ENCODE data around the gene SEC14L6. TPM values are rescaled to one million over a fixed set of nuclear protein-coding genes. Genes with fewer than 3 reads are reported as not detected.
"Not testable (repeated sequence)": the region's sequence is repeated elsewhere in the genome, so short reads cannot be mapped to it uniquely, and the experiment has no call there.

Gene SEC14L6
- total RNA-seq, 3 donors from 2014 or later (not counting 1 experiment from before 2014, with no cell fraction given): 0.18 to 0.23 TPM; not detected in 1

DNA sequence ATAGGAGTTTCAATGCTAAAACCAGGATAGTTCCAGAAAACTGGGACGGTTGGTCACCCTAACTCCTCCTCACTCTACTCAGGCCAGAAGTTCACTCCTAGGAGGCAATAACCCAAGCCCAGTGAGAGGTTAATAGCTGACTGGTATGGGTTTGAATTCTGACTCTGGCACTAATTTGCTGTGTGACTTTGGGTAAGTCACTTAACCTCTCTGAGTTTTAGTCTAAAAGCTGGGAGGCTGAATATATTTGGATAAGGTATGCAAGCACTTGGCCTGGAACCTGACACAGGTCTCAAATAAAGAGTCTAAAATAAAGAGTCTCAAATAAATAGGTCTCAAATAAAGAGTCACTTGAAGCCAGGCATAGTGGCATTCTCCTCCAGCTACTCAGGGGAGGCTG, 6.2 kb upstream of the SEC14L6 start:
- intact Hi-C loops (cut with micrococcal nuclease): no loop called here
- Histone ChIP-seq H3K4me3 (ENCODE audit: low read length) (no peak overlapping the region), H3K9me3 (ENCODE audit: control insufficient read depth, insufficient read depth, low read length) (no peaks in the 10 kb centered on the region), H3K27me3 (ENCODE audit: control insufficient read depth, insufficient read depth, low read length) (no peaks in the 10 kb centered on the region), H3K27ac (ENCODE audit: low read length) (no peak overlapping the region), H3K36me3 (ENCODE audit: control insufficient read depth, insufficient read depth, low read length) (no peaks in the 10 kb centered on the region), H3K4me1 (ENCODE audit: control insufficient read depth, insufficient read depth, low read length) (no peaks in the 10 kb centered on the region)
- TF ChIP-seq, protein P1, sequence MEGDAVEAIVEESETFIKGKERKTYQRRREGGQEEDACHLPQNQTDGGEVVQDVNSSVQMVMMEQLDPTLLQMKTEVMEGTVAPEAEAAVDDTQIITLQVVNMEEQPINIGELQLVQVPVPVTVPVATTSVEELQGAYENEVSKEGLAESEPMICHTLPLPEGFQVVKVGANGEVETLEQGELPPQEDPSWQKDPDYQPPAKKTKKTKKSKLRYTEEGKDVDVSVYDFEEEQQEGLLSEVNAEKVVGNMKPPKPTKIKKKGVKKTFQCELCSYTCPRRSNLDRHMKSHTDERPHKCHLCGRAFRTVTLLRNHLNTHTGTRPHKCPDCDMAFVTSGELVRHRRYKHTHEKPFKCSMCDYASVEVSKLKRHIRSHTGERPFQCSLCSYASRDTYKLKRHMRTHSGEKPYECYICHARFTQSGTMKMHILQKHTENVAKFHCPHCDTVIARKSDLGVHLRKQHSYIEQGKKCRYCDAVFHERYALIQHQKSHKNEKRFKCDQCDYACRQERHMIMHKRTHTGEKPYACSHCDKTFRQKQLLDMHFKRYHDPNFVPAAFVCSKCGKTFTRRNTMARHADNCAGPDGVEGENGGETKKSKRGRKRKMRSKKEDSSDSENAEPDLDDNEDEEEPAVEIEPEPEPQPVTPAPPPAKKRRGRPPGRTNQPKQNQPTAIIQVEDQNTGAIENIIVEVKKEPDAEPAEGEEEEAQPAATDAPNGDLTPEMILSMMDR (IDR thresholded peaks at IDR 0.05): no peak
- Mint-ChIP-seq H3K27ac (no peak overlapping the region), H3K4me1 (no peaks in the 10 kb centered on the region), H3K36me3 (no peaks in the 10 kb centered on the region), H3K4me3 (no peak overlapping the region), H3K9me3 (no peaks in the 10 kb centered on the region), H3K27me3 (ENCODE audit: low read depth in 2 of 2) (no peaks in the 10 kb centered on the region)
- ATAC-seq: no peak
- DNase-seq: no peak
- WGBS (ENCODE audit: insufficient coverage): no CpG with 5 or more reads among the region's 1 CpG

DNA sequence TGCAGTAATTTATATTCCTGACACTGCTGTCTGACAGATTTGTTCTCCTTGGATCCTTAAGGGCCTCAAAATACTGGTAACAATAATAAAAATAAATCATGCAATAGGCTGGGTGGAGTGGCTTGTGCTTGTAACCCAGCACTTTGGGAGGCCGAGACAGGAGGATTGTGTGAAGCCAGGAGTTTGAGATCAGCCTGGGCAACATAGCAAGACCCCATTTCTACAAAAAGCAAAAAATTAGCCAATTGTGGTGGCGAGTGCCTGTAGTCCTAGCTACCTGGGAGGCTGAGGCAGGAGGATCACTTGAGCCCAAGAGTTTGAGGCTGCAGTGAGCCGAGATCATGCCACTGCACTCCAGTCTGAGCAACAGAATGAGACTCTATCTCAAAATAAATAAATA, 5.3 kb upstream of the SEC14L6 start:
- WGBS (ENCODE audit: insufficient coverage): 92% methylated on average over 3 of the region's 3 CpGs
- H3K4me3 Mint-ChIP-seq; H3K9me3 Mint-ChIP-seq; H3K9me3 ChIP-seq (ENCODE audit: control insufficient read depth, insufficient read depth, low read length); DNase-seq; H3K4me1 ChIP-seq (ENCODE audit: control insufficient read depth, insufficient read depth, low read length); H3K27ac ChIP-seq (ENCODE audit: low read length); H3K36me3 Mint-ChIP-seq; H3K4me3 ChIP-seq (ENCODE audit: low read length); H3K36me3 ChIP-seq (ENCODE audit: control insufficient read depth, insufficient read depth, low read length); H3K27ac Mint-ChIP-seq; H3K4me1 Mint-ChIP-seq; ATAC-seq; intact Hi-C loops (cut with micrococcal nuclease); H3K27me3 ChIP-seq (ENCODE audit: control insufficient read depth, insufficient read depth, low read length); H3K27me3 Mint-ChIP-seq (ENCODE audit: low read depth in 2 of 2): not testable (repeated sequence)

DNA sequence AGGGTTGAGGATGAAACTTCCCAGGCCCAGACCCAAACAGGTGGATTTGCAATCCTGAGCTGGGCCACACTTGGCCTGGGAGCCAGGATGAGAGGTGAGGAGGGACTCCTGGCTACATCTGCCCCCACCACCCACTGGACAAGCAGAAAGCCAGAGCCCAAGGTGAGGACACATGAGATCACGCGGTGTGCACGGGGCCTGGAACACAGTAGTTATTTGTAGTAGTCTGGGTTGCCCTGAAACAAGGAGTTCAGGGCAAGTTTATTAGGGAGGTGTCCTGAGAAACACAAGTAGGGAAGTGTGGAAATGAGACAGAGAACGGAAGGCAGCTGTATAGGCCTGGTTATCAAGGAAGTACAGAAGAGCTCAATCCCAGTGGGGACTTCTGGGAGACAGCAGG, 647 bp upstream of the SEC14L6 start:
- H3K9me3 Mint-ChIP-seq: no peaks in the 10 kb centered on the region
- H3K4me3 Mint-ChIP-seq: no peak overlapping the region
- Histone ChIP-seq H3K4me1 (ENCODE audit: control insufficient read depth, insufficient read depth, low read length) (peaks cover 7% of the 10 kb centered on the region), H3K36me3 (ENCODE audit: control insufficient read depth, insufficient read depth, low read length) (no peaks in the 10 kb centered on the region), H3K27ac (ENCODE audit: low read length) (no peak overlapping the region), H3K4me3 (ENCODE audit: low read length) (no peak overlapping the region), H3K9me3 (ENCODE audit: control insufficient read depth, insufficient read depth, low read length) (no peaks in the 10 kb centered on the region), H3K27me3 (ENCODE audit: control insufficient read depth, insufficient read depth, low read length) (peaks cover 10% of the 10 kb centered on the region)
- H3K36me3 Mint-ChIP-seq: no peaks in the 10 kb centered on the region
- peaks cover 11 to 21% of the 10 kb centered on the region in 2 donors for H3K27me3 Mint-ChIP-seq (ENCODE audit: low read depth in 2 of 2)
- ATAC-seq: no peak
- no peaks in the 10 kb centered on the region for H3K4me1 Mint-ChIP-seq
- 90% methylated on average over 4 of the region's 4 CpGs for WGBS (ENCODE audit: insufficient coverage)
- intact Hi-C loops (cut with micrococcal nuclease): no loop called here
- no peak for DNase-seq
- TF ChIP-seq, protein P1 (IDR thresholded peaks at IDR 0.05): no peak
- no peak overlapping the region for H3K27ac Mint-ChIP-seq

DNA sequence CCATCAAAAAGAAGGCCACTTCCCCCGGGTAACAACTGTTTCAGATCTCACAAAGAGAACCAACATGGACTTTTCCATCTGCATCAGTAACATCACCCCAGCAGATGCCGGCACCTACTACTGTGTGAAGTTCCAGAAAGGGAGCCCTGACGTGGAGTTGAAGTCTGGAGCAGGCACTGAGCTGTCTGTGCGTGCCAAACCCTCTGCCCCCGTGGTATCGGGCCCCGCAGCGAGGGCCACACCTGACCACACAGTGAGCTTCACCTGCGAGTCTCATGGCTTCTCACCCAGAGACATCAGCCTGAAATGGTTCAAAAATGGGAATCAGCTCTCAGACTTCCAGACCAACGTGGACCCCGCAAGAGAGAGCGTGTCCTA, 3.7 kb downstream of the SEC14L6 start:
- no peak overlapping the region for H3K27ac ChIP-seq (ENCODE audit: low read length)
- H3K36me3 ChIP-seq (ENCODE audit: control insufficient read depth, insufficient read depth, low read length): no peaks in the 10 kb centered on the region
- WGBS (ENCODE audit: insufficient coverage): 82% methylated on average over 12 of the region's 12 CpGs
- DNase-seq: no peak
- Mint-ChIP-seq H3K9me3 (no peaks in the 10 kb centered on the region), H3K4me1 (no peaks in the 10 kb centered on the region), H3K27ac (no peak overlapping the region), H3K4me3 (no peak overlapping the region), H3K27me3 (ENCODE audit: low read depth in 2 of 2) (peaks cover 17 to 29% of the 10 kb centered on the region in 2 donors), H3K36me3 (no peaks in the 10 kb centered on the region)
- H3K4me1 ChIP-seq (ENCODE audit: control insufficient read depth, insufficient read depth, low read length): peaks cover 11% of the 10 kb centered on the region
- no peak for ATAC-seq
- peaks cover 14% of the 10 kb centered on the region for H3K27me3 ChIP-seq (ENCODE audit: control insufficient read depth, insufficient read depth, low read length)
- H3K4me3 ChIP-seq (ENCODE audit: low read length): no peak overlapping the region
- H3K9me3 ChIP-seq (ENCODE audit: control insufficient read depth, insufficient read depth, low read length): no peaks in the 10 kb centered on the region
- TF ChIP-seq, protein P1 (IDR thresholded peaks at IDR 0.05): no peak
- intact Hi-C loops (cut with micrococcal nuclease): no loop called here

Measured in natural killer cell (primary cell).